Thoracic aorta (tissue), 2 donors: ENCODE data around the gene ABCD3. TPM values are rescaled to one million over a fixed set of nuclear protein-coding genes. Genes with fewer than 3 reads are reported as not detected.

Experiments
- ATAC-seq: fragments of 150-250 bp; one replicate; pipeline ENCODE4 v1.8.0; 2017; ENCODE audit warnings: low read depth; ENCODE audit not compliant: insufficient number of reproducible peaks, low FRiP score
- DNase-seq: peaks from one replicate; pipeline ENCODE4 v3.0.0-alpha.2; 2020; ENCODE audit warnings: low spot score
- H3K27ac ChIP-seq, 2 donors: fragments of 200-600 bp; sonication (generic); 1 replicate in 1 of 2; 2 replicates in 1 of 2; pipeline ENCODE4 v1.5.1; 2016; ENCODE audit warnings: mild to moderate bottlenecking in 2 of 2, moderate library complexity in 2 of 2
- H3K27me3 ChIP-seq: fragments of 200-600 bp; sonication (generic); replicated peaks from 2 replicates; pipeline ENCODE4 v1.6.0; 2016; ENCODE audit warnings: mild to moderate bottlenecking; ENCODE audit not compliant: insufficient read depth
- H3K36me3 ChIP-seq: fragments of 200-600 bp; sonication (generic); one replicate; pipeline ENCODE4 v1.5.1; 2016
- H3K4me1 ChIP-seq, 2 donors: fragments of 200-600 bp; sonication (generic); 1 replicate in 1 of 2; 2 replicates in 1 of 2; pipeline versions ENCODE4 v1.5.1 to v1.6.0; 2016; ENCODE audit warnings: low read depth in 2 of 2, mild to moderate bottlenecking in 1 of 2; ENCODE audit not compliant: control insufficient read depth in 1 of 2
- H3K4me3 ChIP-seq: fragments of 200-600 bp; sonication (generic); 2 replicates; pipeline ENCODE4 v1.5.1; 2016; ENCODE audit warnings: mild to moderate bottlenecking
- H3K9me3 ChIP-seq: fragments of 200-600 bp; sonication (generic); 2 replicates; pipeline ENCODE4 v1.5.1; 2016
- CTCF ChIP-seq: fragments of 200-600 bp; sonication (generic); IDR thresholded peaks from one replicate; pipeline ENCODE4 v1.5.1; 2019; ENCODE audit warnings: antibody characterized with exemption
- total RNA-seq, 2 donors: library from RNA; depleted of rRNA; stranded (reverse); fragments of >200 nt; gene quantifications; one replicate each; pipeline versions ENCODE4 v1.1.0 to v1.2.3, GENCODE V29; 2016

Gene ABCD3
- total RNA-seq, 2 donors from 2014 or later: 14.0 to 31.7 TPM

DNA sequence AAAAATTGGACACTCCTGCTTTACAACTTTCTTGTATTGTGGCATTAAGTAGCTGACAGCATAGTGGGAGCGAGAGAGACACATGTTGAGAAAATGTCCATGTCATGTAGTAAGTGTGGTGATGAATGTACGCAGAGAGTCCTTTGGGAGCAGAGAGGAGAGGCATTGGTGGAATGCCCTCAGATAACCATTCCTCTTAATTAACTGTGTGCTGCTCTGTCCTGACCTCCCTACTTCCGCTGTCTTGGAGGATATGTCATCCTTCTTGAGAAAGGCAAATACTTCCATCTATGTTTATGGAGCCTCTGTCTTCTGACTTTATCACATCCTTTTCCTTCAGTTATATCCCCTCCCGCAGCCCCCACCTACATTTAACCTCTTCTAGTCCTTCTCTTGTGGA, 85.0 kb downstream of the ABCD3 start:
- Histone ChIP-seq H3K4me3 (no peak overlapping the region), H3K27me3 (no peaks in the 10 kb centered on the region), H3K27ac (no peak overlapping the region), H3K4me1 (no peaks in the 10 kb centered on the region), H3K36me3 (peaks cover 11% of the 10 kb centered on the region), H3K9me3 (no peaks in the 10 kb centered on the region)
- no peak for TF ChIP-seq CTCF
- DNase-seq (no peak), ATAC-seq (no peak)

DNA sequence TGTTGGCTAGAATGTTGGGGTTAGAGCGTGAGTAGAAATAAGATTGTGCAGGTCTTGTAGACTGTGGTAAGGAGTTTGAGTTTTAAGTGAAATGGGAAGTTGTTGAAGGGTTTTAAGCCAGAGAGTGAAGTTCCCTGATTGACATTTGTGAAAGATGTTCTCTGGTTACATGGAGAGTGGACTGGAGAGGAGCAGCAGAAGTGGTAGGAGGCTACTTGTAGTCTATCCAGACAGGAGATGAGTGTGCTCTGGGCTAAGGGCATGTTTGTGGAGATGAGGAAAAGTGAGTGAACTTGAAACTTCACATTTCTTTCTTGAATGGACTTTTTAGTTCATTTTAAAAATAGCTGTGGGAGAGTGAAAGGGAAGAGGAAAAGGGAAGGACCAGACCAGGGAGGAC, 86.4 kb downstream of the ABCD3 start:
- no peaks in the 10 kb centered on the region for H3K4me1 ChIP-seq
- no peak overlapping the region for H3K4me3 ChIP-seq
- no peak for TF ChIP-seq CTCF
- ATAC-seq (no peak), DNase-seq (no peak)
- H3K36me3 ChIP-seq: peaks cover 3% of the 10 kb centered on the region
- H3K9me3 ChIP-seq: no peaks in the 10 kb centered on the region
- no peaks in the 10 kb centered on the region for H3K27me3 ChIP-seq
- no peak overlapping the region for H3K27ac ChIP-seq

GRCh38 chr1:94512816-94513215, 94.6 kb downstream of the ABCD3 start:
- no peaks in the 10 kb centered on the region for H3K9me3 ChIP-seq
- no peak for ATAC-seq

GRCh38 chr1:94514095-94514727, 96.0 kb downstream of the ABCD3 start:
- no peak overlapping the region for H3K27ac ChIP-seq

More at GRCh38 chr1:94512816-94513215, 94.6 kb downstream of the ABCD3 start:
- no peak overlapping the region for H3K4me3 ChIP-seq
- H3K4me1 ChIP-seq: no peaks in the 10 kb centered on the region
- H3K27me3 ChIP-seq: no peaks in the 10 kb centered on the region
- no peak for TF ChIP-seq CTCF
- no peak overlapping the region for H3K27ac ChIP-seq
- no peaks in the 10 kb centered on the region for H3K36me3 ChIP-seq
- DNase-seq: no peak

More at GRCh38 chr1:94514095-94514727, 96.0 kb downstream of the ABCD3 start:
- Histone ChIP-seq H3K4me3 (no peak overlapping the region), H3K36me3 (no peaks in the 10 kb centered on the region), H3K4me1 (no peaks in the 10 kb centered on the region), H3K9me3 (no peaks in the 10 kb centered on the region), H3K27me3 (no peaks in the 10 kb centered on the region)
- no peak for DNase-seq
- ATAC-seq: no peak
- no peak for TF ChIP-seq CTCF
